HEK293 (cell line): Measurements from ENCODE around the gene COL6A6.

Experiments used
- CTCF ChIA-PET: fragments of 350-600 bp; formaldehyde crosslinking; extraction: SDS; loops from one replicate; lab custom pipeline; 2021; ENCODE audit warnings: antibody characterized with exemption; lab: Yijun Ruan, JAX
- POLR2A ChIA-PET: fragments of 300-600 bp; formaldehyde crosslinking; extraction: SDS; loops from one replicate; lab custom pipeline; 2020; ENCODE audit warnings: antibody characterized with exemption, inconsistent platforms; lab: Yijun Ruan, JAX
- H3K27ac ChIP-seq: fragments of 200-500 bp; sonication (Bioruptor generic); 2 replicates; pipeline ENCODE4 v1.5.1; 2014; ENCODE audit warnings: low read depth, low read length, control low read depth, inconsistent platforms; ENCODE audit errors: extremely low read depth
- H3K36me3 ChIP-seq, 2 experiments: fragments of 200-500 bp in 1 of 2; sonication (Bioruptor generic) in 1 of 2; 1 replicate in 1 of 2; 2 replicates in 1 of 2; pipeline ENCODE4 v1.5.1; 2014 to 2017; ENCODE audit warnings: inconsistent platforms in 2 of 2, low read length in 2 of 2; ENCODE audit not compliant: control insufficient read depth in 2 of 2, insufficient read depth in 1 of 2
- H3K4me1 ChIP-seq: fragments of 200-500 bp; sonication (Bioruptor generic); 2 replicates; pipeline ENCODE4 v1.5.1; 2014; ENCODE audit warnings: mild to moderate bottlenecking, low read length, inconsistent platforms; ENCODE audit not compliant: control insufficient read depth, insufficient read depth
- H3K4me3 ChIP-seq: 2 replicates; pipeline ENCODE4 v1.5.1; 2011; ENCODE audit warnings: low read depth, mild to moderate bottlenecking, control low read depth, low read length, moderate library complexity
- H3K9me3 ChIP-seq: fragments of 200-500 bp; sonication (Bioruptor generic); 2 replicates; pipeline ENCODE4 v1.5.1; 2014; ENCODE audit warnings: low read depth, low read length, inconsistent platforms; ENCODE audit not compliant: control insufficient read depth, insufficient read depth
- FEZF1 ChIP-seq: fragments of 450-650 bp; formaldehyde crosslinking; IDR thresholded peaks from 2 replicates; pipeline ENCODE4 v1.5.1; 2016; ENCODE audit warnings: missing biosample characterization, missing genetic modification characterization
- GLI2 ChIP-seq: fragments of 450-650 bp; formaldehyde crosslinking; IDR thresholded peaks from 2 replicates; pipeline ENCODE4; 2017; ENCODE audit warnings: missing biosample characterization, missing genetic modification characterization, low read depth, borderline replicate concordance
- ZNF23 ChIP-seq: fragments of 450-650 bp; formaldehyde crosslinking; IDR thresholded peaks from 2 replicates; pipeline ENCODE4 v1.5.1; 2016; ENCODE audit warnings: missing biosample characterization, missing genetic modification characterization, borderline replicate concordance
- ZNF335 ChIP-seq: fragments of 450-650 bp; formaldehyde crosslinking; conservative IDR thresholded peaks from 2 replicates; pipeline ENCODE4 v1.5.1; 2016; ENCODE audit warnings: missing biosample characterization, missing genetic modification characterization
- ZNF423 ChIP-seq: fragments of 450-650 bp; formaldehyde crosslinking; IDR thresholded peaks from 2 replicates; pipeline ENCODE4 v1.5.1; 2016; ENCODE audit warnings: missing biosample characterization, missing genetic modification characterization
- ZNF426 ChIP-seq: fragments of 450-650 bp; formaldehyde crosslinking; IDR thresholded peaks from 2 replicates; pipeline ENCODE4 v1.5.1; 2017; ENCODE audit warnings: missing biosample characterization, missing genetic modification characterization, mild to moderate bottlenecking, inconsistent platforms, moderate library complexity
- ZNF510 ChIP-seq: fragments of 450-650 bp; formaldehyde crosslinking; IDR thresholded peaks from 2 replicates; pipeline ENCODE4 v1.5.1; 2018; ENCODE audit warnings: mild to moderate bottlenecking, missing genetic modification characterization, missing biosample characterization; ENCODE audit not compliant: insufficient replicate concordance
- ZNF544 ChIP-seq: fragments of 450-650 bp; formaldehyde crosslinking; IDR thresholded peaks from 2 replicates; pipeline ENCODE4 v1.5.0; 2017; ENCODE audit warnings: missing biosample characterization, missing genetic modification characterization
- ZNF660 ChIP-seq: fragments of 450-650 bp; IDR thresholded peaks from 2 replicates; pipeline ENCODE4 v1.5.1; 2018; ENCODE audit warnings: missing biosample characterization, mild to moderate bottlenecking, missing genetic modification characterization
- ZNF768 ChIP-seq: fragments of 450-650 bp; formaldehyde crosslinking; IDR thresholded peaks from 2 replicates; pipeline ENCODE4 v1.5.1; 2018; ENCODE audit warnings: missing biosample characterization, mild to moderate bottlenecking, missing genetic modification characterization
- TF ChIP-seq, protein P1 (sequence below): fragments of 450-650 bp; formaldehyde crosslinking; IDR thresholded peaks from 2 replicates; pipeline ENCODE4 v1.5.1; 2016; ENCODE audit warnings: missing biosample characterization, missing genetic modification characterization
- TF ChIP-seq, protein P2 (sequence below): fragments of 450-650 bp; formaldehyde crosslinking; IDR thresholded peaks from 2 replicates; pipeline ENCODE4 v1.5.1; 2016; ENCODE audit warnings: missing biosample characterization, missing genetic modification characterization
- TF ChIP-seq, protein P3 (sequence below): fragments of 450-650 bp; formaldehyde crosslinking; IDR thresholded peaks from 2 replicates; pipeline ENCODE4 v1.5.1; 2016; ENCODE audit warnings: missing biosample characterization, missing genetic modification characterization
- TF ChIP-seq, protein P4 (sequence below): fragments of 450-650 bp; formaldehyde crosslinking; IDR thresholded peaks from 2 replicates; pipeline ENCODE4 v1.5.1; 2016; ENCODE audit warnings: missing biosample characterization, missing genetic modification characterization
- TF ChIP-seq, protein P5 (sequence below): fragments of 450-650 bp; formaldehyde crosslinking; IDR thresholded peaks from 2 replicates; pipeline ENCODE4 v1.5.1; 2017; ENCODE audit warnings: missing biosample characterization, missing genetic modification characterization
- TF ChIP-seq, protein P6 (sequence below): fragments of 450-650 bp; IDR thresholded peaks from 2 replicates; pipeline ENCODE4 v1.5.1; 2018; ENCODE audit warnings: missing biosample characterization, missing genetic modification characterization
- TF ChIP-seq, protein P7 (sequence below): fragments of 450-650 bp; formaldehyde crosslinking; IDR thresholded peaks from 2 replicates; pipeline ENCODE4 v1.5.1; 2017; ENCODE audit warnings: missing biosample characterization, missing genetic modification characterization
- TF ChIP-seq, protein P8 (sequence below): sonication (generic); formaldehyde crosslinking; IDR thresholded peaks from 2 replicates; pipeline ENCODE4 v1.8.1; 2022; ENCODE audit warnings: mild to moderate bottlenecking, moderate library complexity, missing genetic modification reagents
- TF ChIP-seq, protein P9 (sequence below): fragments of 450-650 bp; formaldehyde crosslinking; IDR thresholded peaks from 2 replicates; pipeline ENCODE4 v1.5.1; 2016; ENCODE audit warnings: missing biosample characterization, missing genetic modification characterization

Gene COL6A6

DNA sequence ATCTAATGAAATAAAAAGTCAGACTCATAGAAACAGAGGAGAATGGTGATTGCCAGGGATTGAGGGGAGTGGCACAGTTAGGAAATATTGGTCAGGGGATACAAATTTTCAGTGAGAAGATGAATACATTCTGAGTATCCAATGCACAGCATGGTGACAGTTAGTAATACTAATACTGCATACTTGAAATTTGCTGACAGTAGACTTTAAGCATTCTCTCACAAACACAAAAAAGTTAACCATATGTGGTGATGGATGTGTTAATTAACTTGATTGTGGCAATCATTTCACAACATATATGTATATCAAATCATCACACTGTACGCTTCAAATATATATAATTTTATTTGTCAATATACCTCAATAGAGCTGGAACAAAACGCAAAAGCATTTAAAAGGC lies 9.2 kb upstream of the COL6A6 start:
- TF ChIP-seq, protein P1, sequence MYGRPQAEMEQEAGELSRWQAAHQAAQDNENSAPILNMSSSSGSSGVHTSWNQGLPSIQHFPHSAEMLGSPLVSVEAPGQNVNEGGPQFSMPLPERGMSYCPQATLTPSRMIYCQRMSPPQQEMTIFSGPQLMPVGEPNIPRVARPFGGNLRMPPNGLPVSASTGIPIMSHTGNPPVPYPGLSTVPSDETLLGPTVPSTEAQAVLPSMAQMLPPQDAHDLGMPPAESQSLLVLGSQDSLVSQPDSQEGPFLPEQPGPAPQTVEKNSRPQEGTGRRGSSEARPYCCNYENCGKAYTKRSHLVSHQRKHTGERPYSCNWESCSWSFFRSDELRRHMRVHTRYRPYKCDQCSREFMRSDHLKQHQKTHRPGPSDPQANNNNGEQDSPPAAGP (tag by site-specific recombination): no peak
- TF ChIP-seq ZNF510 (tag by site-specific recombination) (no peak), ZNF335 (tag by site-specific recombination) (no peak)
- TF ChIP-seq, protein P2, sequence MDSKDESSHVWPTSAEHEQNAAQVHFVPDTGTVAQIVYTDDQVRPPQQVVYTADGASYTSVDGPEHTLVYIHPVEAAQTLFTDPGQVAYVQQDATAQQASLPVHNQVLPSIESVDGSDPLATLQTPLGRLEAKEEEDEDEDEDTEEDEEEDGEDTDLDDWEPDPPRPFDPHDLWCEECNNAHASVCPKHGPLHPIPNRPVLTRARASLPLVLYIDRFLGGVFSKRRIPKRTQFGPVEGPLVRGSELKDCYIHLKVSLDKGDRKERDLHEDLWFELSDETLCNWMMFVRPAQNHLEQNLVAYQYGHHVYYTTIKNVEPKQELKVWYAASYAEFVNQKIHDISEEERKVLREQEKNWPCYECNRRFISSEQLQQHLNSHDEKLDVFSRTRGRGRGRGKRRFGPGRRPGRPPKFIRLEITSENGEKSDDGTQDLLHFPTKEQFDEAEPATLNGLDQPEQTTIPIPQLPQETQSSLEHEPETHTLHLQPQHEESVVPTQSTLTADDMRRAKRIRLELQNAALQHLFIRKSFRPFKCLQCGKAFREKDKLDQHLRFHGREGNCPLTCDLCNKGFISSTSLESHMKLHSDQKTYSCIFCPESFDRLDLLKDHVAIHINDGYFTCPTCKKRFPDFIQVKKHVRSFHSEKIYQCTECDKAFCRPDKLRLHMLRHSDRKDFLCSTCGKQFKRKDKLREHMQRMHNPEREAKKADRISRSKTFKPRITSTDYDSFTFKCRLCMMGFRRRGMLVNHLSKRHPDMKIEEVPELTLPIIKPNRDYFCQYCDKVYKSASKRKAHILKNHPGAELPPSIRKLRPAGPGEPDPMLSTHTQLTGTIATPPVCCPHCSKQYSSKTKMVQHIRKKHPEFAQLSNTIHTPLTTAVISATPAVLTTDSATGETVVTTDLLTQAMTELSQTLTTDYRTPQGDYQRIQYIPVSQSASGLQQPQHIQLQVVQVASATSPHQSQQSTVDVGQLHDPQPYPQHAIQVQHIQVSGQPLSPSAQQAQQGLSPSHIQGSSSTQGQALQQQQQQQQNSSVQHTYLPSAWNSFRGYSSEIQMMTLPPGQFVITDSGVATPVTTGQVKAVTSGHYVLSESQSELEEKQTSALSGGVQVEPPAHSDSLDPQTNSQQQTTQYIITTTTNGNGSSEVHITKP (tag by site-specific recombination): no peak
- TF ChIP-seq, protein P3, sequence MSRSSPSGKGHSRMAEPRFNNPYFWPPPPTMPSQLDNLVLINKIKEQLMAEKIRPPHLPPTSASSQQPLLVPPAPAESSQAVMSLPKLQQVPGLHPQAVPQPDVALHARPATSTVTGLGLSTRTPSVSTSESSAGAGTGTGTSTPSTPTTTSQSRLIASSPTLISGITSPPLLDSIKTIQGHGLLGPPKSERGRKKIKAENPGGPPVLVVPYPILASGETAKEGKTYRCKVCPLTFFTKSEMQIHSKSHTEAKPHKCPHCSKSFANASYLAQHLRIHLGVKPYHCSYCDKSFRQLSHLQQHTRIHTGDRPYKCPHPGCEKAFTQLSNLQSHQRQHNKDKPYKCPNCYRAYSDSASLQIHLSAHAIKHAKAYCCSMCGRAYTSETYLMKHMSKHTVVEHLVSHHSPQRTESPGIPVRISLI: no peak
- TF ChIP-seq, protein P4, sequence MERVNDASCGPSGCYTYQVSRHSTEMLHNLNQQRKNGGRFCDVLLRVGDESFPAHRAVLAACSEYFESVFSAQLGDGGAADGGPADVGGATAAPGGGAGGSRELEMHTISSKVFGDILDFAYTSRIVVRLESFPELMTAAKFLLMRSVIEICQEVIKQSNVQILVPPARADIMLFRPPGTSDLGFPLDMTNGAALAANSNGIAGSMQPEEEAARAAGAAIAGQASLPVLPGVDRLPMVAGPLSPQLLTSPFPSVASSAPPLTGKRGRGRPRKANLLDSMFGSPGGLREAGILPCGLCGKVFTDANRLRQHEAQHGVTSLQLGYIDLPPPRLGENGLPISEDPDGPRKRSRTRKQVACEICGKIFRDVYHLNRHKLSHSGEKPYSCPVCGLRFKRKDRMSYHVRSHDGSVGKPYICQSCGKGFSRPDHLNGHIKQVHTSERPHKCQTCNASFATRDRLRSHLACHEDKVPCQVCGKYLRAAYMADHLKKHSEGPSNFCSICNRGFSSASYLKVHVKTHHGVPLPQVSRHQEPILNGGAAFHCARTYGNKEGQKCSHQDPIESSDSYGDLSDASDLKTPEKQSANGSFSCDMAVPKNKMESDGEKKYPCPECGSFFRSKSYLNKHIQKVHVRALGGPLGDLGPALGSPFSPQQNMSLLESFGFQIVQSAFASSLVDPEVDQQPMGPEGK: no peak
- TF ChIP-seq, all 188 proteins: peak for 0
- H3K27ac ChIP-seq: no peak overlapping the region
- H3K9me3 ChIP-seq: no peaks in the 10 kb centered on the region
- no peaks in the 10 kb centered on the region for H3K4me1 ChIP-seq
- ChIA-PET CTCF (no interaction called here), POLR2A (no interaction called here)
- H3K4me3 ChIP-seq: no peak overlapping the region
- no peaks in the 10 kb centered on the region for H3K36me3 ChIP-seq

DNA sequence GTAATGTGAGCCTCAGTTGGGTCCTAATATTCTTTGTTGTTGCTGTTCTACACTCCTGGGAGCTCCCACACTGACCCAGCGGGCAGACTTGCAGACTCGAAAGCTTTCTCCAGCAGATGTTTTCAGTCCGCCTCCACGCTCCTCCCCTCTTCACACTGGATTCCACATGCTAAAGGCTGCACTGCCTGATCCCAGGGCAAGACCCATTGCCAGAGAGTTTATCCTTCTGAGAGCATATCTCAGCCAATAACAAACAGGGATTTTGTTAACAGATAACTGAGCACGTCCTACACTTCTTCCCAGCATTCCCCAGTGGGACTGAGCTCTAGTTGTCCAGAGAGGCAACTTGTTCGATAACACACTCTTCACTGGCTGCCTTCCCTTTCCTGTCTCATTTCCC lies 8.0 kb upstream of the COL6A6 start:
- Histone ChIP-seq H3K27ac (no peak overlapping the region), H3K9me3 (no peaks in the 10 kb centered on the region), H3K36me3 (no peaks in the 10 kb centered on the region), H3K4me1 (no peaks in the 10 kb centered on the region), H3K4me3 (no peak overlapping the region)
- CTCF ChIA-PET: interaction anchor here (0.6 kb wide), 1 partner anchor 28 kb away, joined by 3 read pairs; no protein-coding TSS in a partner anchor
- POLR2A ChIA-PET: no interaction called here
- TF ChIP-seq, protein P5, sequence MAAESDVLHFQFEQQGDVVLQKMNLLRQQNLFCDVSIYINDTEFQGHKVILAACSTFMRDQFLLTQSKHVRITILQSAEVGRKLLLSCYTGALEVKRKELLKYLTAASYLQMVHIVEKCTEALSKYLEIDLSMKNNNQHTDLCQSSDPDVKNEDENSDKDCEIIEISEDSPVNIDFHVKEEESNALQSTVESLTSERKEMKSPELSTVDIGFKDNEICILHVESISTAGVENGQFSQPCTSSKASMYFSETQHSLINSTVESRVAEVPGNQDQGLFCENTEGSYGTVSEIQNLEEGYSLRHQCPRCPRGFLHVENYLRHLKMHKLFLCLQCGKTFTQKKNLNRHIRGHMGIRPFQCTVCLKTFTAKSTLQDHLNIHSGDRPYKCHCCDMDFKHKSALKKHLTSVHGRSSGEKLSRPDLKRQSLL (tag by site-specific recombination): no peak
- TF ChIP-seq, protein P6, sequence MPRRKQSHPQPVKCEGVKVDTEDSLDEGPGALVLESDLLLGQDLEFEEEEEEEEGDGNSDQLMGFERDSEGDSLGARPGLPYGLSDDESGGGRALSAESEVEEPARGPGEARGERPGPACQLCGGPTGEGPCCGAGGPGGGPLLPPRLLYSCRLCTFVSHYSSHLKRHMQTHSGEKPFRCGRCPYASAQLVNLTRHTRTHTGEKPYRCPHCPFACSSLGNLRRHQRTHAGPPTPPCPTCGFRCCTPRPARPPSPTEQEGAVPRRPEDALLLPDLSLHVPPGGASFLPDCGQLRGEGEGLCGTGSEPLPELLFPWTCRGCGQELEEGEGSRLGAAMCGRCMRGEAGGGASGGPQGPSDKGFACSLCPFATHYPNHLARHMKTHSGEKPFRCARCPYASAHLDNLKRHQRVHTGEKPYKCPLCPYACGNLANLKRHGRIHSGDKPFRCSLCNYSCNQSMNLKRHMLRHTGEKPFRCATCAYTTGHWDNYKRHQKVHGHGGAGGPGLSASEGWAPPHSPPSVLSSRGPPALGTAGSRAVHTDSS (tag by site-specific recombination): no peak
- TF ChIP-seq, protein P7, sequence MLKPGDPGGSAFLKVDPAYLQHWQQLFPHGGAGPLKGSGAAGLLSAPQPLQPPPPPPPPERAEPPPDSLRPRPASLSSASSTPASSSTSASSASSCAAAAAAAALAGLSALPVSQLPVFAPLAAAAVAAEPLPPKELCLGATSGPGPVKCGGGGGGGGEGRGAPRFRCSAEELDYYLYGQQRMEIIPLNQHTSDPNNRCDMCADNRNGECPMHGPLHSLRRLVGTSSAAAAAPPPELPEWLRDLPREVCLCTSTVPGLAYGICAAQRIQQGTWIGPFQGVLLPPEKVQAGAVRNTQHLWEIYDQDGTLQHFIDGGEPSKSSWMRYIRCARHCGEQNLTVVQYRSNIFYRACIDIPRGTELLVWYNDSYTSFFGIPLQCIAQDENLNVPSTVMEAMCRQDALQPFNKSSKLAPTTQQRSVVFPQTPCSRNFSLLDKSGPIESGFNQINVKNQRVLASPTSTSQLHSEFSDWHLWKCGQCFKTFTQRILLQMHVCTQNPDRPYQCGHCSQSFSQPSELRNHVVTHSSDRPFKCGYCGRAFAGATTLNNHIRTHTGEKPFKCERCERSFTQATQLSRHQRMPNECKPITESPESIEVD (tag by site-specific recombination): no peak
- no peak for TF ChIP-seq GLI2 (tag by site-specific recombination)
- TF ChIP-seq FEZF1: no peak
- TF ChIP-seq, protein P8, sequence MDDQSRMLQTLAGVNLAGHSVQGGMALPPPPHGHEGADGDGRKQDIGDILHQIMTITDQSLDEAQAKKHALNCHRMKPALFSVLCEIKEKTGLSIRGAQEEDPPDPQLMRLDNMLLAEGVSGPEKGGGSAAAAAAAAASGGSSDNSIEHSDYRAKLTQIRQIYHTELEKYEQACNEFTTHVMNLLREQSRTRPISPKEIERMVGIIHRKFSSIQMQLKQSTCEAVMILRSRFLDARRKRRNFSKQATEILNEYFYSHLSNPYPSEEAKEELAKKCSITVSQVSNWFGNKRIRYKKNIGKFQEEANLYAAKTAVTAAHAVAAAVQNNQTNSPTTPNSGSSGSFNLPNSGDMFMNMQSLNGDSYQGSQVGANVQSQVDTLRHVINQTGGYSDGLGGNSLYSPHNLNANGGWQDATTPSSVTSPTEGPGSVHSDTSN: no peak
- no peak for TF ChIP-seq ZNF768
- no peak for TF ChIP-seq ZNF423 (tag by site-specific recombination)
- TF ChIP-seq, protein P9, sequence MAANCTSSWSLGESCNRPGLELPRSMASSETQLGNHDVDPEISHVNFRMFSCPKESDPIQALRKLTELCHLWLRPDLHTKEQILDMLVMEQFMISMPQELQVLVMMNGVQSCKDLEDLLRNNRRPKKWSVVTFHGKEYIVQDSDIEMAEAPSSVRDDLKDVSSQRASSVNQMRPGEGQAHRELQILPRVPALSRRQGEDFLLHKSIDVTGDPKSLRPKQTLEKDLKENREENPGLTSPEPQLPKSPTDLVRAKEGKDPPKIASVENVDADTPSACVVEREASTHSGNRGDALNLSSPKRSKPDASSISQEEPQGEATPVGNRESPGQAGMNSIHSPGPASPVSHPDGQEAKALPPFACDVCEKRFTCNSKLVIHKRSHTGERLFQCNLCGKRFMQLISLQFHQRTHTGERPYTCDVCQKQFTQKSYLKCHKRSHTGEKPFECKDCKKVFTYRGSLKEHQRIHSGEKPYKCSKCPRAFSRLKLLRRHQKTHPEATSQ (tag by site-specific recombination): no peak
- no peak for TF ChIP-seq ZNF660
- TF ChIP-seq ZNF544 (tag by site-specific recombination): no peak
- TF ChIP-seq ZNF23 (tag by site-specific recombination): no peak
- no peak for TF ChIP-seq ZNF426
